OCI-LY3 (cell line): ENCODE results near the gene OTUD7B.

Experiments
- CTCF ChIP-seq: fragments of 200-600, 300-600 bp; sonication (generic); IDR thresholded peaks from 2 replicates; pipeline ENCODE4 v1.5.1; 2014; ENCODE audit warnings: antibody characterized with exemption, low read length, low read depth
- EZH2phosphoT487 ChIP-seq: fragments of 200-600 bp; shearing (Covaris generic); IDR thresholded peaks from 2 replicates; pipeline ENCODE4 v1.6.1; 2018; ENCODE audit warnings: antibody characterized with exemption, mixed run types, low read depth

GRCh38 chr1:149917571-149918144, 92.9 kb downstream of the OTUD7B start, which contains the start of gene SV2A:
- TF ChIP-seq CTCF, result no peak
- TF ChIP-seq EZH2phosphoT487, result no peak
